ENCODE data around the gene CDKAL1.
"Not testable (repeated sequence)": the region's sequence is repeated elsewhere in the genome, so short reads cannot be mapped to it uniquely, and the experiment has no call there.

Gene CDKAL1

GRCh38 chr6:21092231-21092772 is 558.0 kb downstream of the CDKAL1 start:
- not testable (repeated sequence) for DNase-seq

GRCh38 chr6:21095462-21095861 is 561.2 kb downstream of the CDKAL1 start:
- no peak for DNase-seq

GRCh38 chr6:21098134-21098533 is 563.9 kb downstream of the CDKAL1 start:
- DNase-seq = no peak

- DNase-seq = no peak
Observed at GRCh38 chr6:21098744-21099143, 564.5 kb downstream of the CDKAL1 start.

- no peak for DNase-seq
Observed at GRCh38 chr6:21099338-21100314, 565.4 kb downstream of the CDKAL1 start.

- no peak for DNase-seq
Observed at GRCh38 chr6:21100991-21101390, 566.7 kb downstream of the CDKAL1 start.

- DNase-seq = no peak
Observed at GRCh38 chr6:21101694-21102093, 567.4 kb downstream of the CDKAL1 start.

- DNase-seq = no peak
Observed at GRCh38 chr6:21102201-21102600, 567.9 kb downstream of the CDKAL1 start.

- no peak for DNase-seq
Observed at GRCh38 chr6:21102624-21103023, 568.4 kb downstream of the CDKAL1 start.

- DNase-seq = no peak
Observed at GRCh38 chr6:21103626-21104224, 569.5 kb downstream of the CDKAL1 start.

GRCh38 chr6:21104288-21104687 is 570.0 kb downstream of the CDKAL1 start:
- no peak for DNase-seq

- no peak for DNase-seq
Observed at GRCh38 chr6:21107796-21108195, 573.5 kb downstream of the CDKAL1 start.

GRCh38 chr6:21109391-21110178 is 575.3 kb downstream of the CDKAL1 start:
- DNase-seq = no peak

GRCh38 chr6:21110684-21111083 is 576.4 kb downstream of the CDKAL1 start:
- no peak for DNase-seq

- DNase-seq = no peak
Observed at GRCh38 chr6:21111093-21111725, 577.0 kb downstream of the CDKAL1 start.

GRCh38 chr6:21115111-21115510 is 580.9 kb downstream of the CDKAL1 start:
- no peak for DNase-seq

GRCh38 chr6:21116736-21117135 is 582.5 kb downstream of the CDKAL1 start:
- DNase-seq = no peak

- no peak for DNase-seq
Observed at GRCh38 chr6:21118216-21118780, 584.0 kb downstream of the CDKAL1 start.

- no peak for DNase-seq
Observed at GRCh38 chr6:21121636-21122136, 587.4 kb downstream of the CDKAL1 start.

- no peak for DNase-seq
Observed at GRCh38 chr6:21123507-21124436, 589.5 kb downstream of the CDKAL1 start.

GRCh38 chr6:21128601-21129000 is 594.3 kb downstream of the CDKAL1 start:
- DNase-seq = no peak
